GM18861 (cell line): ENCODE results near the gene MOV10L1.

Source experiments
- ATAC-seq: cut with Tn5 transposase; IDR thresholded peaks from one replicate; pipeline ENCODE4 v1.9.1; 2021; ENCODE audit not compliant: unreplicated experiment

The MOV10L1 gene

DNA sequence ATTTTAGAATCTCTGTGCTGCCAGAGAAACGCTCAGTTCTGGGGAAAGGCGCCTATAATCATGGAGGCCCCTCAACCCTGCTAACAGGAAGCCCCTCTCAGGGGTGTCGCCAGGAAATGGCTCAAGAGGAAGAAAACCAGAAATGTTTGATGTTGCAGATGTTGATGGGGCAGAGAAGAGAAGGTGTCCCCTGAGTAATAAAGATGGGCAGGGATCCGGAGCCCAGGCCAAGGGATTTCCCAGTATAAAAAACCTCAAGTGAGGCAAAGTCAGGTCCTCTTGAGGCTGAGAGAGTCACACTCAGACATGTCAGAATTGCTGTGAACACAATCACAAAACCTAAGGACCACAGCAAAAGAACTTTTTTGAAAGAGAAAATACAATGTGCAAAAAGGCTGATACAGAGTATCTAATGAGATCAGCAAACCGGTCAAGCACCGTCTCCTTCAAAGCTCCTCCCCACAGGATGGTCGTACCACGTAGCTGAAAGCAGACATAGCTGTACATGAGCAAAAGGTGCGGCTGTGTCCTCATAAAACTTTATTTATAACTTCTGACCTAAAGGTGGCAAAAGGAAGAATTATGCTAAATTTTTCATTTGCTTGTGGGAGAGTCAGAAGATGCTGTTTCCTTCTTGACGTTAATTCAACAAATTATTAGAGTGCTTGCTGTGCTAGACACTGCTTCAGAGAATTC is 12.2 kb downstream of the MOV10L1 start:
- ATAC-seq = no peak

DNA sequence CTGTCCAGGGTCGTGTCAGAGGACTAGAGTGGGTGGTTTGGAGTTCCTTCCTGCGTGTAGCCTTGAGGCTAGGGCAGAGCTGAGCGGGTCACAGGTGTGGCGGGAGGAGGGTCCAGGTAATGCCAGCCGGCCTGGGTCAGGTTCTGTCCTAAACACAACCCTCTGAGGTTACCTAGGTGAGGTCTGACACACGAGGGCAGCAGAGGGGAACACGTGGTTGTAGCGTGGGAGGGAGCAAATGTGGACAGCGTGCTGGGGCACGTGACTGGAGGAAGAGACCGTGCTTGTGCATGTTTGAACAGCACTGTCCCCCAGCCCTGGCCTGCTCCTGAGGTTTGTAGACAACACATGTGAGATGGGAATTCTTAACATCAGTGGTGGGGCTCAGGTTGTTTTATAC is 13.1 kb downstream of the MOV10L1 start:
- ATAC-seq = no peak

DNA sequence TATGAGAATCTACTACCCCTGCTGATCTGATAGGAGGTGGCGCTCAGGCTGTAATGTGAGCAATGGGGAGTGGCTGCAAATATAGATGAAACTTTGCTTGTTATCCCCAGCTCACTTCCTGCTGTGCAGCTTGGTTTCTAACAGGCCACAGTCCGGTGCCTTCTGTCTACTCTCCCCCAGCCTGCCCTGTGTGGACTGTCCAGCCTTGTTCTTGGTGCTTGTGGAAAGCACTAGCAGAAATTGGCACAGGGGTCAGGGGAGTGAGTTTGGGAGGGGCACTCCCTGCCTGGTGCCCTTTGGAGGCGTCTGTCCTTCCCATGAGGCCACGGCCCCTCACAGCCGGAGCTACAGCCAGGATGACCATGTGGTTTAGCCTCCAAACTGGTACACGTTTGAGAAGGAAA is 14.3 kb downstream of the MOV10L1 start:
- ATAC-seq = no peak

DNA sequence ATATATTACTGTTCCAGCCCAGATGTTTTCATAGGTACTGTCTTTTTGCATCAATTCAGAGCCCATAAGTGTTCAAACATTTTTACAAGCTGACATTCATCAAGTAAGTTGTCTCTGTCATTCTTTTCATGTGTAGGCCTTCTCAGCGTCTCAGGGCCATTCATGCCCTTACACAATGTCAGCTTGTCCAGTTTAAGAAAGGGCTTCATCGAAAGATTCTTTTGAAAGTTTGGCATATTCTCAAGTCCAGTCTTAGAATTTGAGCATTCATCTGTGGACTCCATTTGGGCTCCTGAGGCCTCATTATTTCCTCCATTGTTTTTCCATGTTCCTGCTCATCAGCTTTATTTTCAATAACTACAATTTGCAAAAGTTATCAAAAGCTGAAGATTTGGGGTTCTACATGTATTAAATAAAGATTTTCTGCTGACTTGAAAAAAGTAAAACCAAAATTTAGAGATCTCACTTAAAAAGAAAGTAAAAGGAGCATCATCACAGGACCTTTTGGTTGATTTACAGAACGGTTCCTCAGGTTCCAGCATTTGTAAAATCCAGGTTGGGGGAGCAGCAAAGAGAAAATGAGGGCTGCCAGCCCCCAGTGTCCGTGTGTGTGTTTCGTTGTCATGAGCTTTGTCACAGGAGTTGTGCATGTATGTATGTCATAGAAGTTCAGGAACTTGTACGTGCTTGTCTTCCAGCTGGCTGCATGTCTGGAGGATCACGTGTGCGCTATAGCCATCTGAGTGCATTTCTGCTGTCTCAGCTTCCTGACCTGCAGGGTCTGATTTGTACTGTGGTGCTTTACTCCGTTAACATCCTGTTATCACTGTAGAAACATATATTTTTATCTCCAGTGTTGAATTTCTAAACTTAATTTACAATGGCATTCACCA is 15.6 kb downstream of the MOV10L1 start:
- ATAC-seq = no peak

DNA sequence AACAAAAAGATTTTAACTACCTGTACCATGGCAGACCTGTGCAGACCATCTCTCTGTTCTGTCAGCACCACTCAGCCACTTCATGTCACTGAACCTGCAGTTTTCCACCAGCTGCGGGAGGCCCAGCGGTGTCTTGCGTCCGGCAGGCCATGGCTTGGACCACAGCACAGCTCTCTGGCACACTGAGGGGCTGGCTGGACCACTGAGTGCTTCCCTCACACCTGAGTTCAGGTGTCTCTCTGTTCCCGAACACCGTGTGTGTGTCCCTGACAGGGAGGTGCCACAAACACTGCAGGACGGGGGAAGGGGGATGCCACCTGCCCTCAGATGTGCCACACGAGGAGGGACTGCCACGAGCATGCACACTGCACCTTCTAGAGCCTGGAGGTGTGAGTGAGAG is 17.7 kb downstream of the MOV10L1 start:
- no peak for ATAC-seq

DNA sequence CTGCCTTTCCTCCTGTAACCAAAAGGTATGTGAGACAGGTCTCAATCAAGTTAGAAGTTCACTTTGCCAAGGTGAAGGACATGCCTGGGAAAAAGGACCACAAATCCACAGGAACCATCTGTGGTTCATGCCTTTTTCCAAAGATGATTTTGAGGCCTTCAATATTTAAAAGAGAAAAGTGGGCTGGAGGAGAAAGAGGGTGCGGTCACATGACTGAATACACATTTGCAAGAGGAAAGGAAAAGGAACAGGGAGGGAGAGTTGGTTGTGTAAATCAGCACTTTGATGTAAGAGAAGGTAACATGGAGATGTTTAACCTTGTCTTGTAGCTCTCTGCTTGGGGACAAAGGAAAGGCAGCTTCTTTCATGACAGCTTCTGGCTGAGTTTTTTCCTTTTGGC is 21.2 kb downstream of the MOV10L1 start:
- no peak for ATAC-seq

DNA sequence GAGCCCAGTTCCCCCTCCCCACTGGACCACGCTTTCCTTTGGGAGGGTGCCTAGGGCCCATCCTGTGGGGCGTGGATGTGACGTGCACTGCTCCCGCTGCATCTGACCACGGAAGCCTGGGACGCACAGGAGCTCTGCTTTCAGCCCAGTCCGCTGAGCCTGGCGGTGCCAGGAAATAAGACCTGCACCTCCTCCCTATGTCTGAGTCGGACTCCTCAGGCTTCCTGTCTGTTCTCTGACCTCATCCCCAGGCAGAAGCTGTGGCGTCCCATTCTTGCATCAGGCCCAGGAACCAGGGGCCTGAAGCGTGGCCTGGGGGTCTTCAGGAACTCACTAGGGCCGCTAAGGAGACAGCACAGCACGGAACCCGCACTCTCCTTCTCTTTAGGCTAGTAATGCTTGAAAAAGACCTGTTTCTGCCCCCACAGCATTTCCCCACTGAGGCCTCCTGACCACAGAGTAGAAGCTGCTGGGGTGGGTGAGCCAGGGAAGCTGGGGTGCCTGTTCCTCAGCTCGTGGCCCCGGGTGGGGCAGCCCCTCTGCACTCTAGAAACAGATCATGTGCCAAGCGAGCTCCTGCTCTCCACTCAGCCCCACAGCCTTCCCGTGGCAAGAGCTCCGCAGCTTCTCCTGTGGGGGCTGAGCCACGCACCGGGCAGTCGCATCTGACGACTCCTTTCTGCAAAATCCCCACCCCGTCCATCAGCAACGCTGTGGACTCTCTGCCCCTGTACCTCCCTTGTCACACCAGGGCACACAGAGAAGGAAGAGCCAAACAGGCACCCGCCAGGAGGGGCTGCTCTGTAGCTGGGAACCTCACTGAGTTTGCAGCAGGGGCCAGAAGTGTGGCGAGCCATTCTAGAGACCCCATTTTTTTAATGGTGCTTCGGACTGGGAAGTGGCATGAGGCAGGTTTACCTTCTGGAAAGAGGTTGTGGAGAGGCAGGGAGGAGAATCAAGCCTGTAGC is 22.6 kb downstream of the MOV10L1 start:
- no peak for ATAC-seq

DNA sequence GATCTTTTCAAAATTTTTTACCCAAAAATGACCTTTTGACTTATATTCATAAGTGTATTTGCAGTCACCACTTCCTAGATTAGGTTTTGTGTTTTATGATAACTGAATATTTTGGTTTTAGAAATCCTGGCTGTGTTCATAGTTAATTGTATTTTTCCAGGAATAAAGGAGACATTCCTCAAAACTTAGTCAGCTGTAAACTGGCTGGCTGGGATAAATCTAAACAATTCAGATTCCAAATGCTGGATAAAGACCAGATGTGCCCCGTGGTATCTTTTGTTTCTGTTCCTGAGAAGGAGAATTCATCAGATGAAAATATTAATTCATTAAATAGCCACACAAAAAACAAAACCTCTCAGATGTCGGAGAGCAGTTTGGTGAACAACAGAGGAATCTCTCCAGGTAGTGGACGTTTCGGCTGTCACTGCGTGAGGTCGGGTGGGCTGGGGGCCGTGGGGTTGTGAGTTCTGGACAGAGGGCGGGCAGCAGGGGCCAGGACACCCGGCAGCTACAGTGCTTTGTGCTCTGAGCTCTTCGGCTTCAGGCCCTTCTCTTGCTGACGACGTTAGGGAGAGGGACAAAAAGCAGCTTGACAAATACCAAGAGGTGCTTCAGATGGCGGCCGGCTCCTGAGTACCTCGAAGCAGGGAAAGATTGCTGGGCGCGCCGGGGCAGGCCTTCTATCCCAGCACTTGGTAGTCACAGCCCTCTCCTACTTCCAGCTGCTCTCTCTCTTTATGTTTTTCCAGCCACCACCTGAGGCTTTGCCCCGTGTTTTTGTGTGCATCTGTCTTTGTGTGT is 24.6 kb downstream of the MOV10L1 start:
- ATAC-seq = no peak

DNA sequence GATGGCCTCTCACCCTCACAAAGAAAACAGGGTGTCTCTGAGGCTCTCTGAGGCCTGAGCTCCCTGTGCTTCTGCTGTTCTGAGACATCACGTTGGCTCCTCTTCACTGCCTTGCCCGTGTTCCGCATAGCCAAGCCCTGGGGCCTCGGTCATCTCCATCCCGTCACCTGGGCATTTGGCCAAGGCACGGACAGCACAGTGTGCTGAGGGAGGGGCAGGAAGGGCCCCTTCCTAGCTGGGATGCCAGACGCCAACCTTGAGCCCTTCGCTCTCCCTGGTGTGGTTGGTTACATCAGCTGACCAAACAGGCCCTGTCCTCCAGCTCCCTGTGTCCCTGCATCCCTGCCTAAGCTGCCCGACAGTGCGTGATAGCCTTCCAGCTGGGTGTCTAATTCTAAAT is 25.9 kb downstream of the MOV10L1 start:
- ATAC-seq = no peak

DNA sequence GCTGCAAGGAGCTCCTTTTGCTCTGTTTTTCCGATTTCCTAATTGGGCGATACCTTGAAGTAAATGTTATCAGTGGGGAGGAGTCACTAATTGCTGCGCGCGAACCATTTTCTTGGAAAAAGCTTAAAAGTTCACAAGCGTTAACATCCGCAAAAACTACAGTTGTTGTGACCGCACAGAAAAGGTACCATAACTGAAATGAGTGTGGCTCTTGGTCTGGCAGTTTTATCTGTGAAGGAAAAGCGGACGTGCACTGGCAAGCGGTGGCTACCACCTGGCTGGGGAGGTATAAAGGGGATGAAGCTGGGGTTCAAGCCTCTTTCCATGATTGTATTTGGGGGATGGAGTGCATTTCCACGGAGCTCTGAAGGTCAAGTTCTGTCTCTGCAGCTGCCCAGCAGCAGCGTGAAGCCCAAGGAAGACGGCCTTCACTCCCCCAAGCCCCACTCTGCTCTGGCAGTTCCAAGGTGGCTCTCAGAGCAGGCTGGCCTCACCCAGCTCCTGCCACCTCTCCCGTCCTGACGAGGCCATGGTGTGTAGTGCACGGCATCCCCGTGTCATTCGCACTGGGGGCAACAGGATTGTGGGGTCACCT is 27.5 kb downstream of the MOV10L1 start:
- ATAC-seq = no peak

DNA sequence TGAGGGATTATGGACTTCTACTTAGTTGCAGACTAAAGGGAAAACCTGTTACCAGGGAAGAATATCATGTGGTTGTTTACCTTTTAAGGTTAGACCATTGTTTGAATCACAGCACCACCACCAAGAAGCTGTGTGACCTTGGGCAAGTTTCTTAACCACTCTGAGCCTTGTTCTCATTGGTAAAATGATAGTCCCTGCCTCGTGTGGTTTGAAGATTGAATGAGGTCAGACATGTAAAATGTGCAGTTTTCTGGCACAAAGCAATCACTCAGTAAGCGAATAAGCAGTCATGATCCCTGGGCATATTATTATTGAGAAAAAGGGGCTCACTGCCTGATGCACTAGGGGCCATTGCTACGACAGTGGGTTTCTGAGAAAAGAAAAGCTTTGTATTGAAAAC is 28.3 kb downstream of the MOV10L1 start:
- no peak for ATAC-seq

DNA sequence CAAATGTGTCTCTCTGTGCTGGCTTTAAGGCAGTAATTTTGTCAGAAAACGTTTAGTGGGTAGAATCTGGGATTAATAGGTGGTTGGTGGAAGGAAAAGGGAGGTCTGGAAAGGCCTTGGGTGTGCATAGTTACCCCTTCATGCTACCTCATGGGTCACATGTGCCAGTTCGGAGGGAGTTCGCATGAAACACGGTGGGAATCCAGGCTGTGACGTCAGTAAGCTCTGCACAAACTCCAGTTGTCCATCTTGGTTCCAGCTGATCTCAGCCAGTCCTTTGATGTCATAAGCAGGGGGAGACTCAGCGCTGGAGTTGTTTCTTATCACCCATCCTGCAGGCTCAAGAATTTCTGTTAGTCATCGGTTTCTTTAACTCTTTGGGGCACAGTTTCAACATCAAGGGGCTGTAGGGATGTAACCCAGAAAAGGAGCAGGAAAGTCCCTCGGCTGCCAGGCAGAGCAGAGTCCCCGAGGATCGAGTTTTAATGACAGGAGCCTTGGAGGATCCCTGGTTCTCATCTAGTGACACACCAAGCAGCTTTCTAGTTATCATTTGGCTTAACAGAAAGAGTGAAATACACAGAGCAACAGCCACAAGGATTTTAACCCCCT is 28.9 kb downstream of the MOV10L1 start:
- ATAC-seq = no peak

DNA sequence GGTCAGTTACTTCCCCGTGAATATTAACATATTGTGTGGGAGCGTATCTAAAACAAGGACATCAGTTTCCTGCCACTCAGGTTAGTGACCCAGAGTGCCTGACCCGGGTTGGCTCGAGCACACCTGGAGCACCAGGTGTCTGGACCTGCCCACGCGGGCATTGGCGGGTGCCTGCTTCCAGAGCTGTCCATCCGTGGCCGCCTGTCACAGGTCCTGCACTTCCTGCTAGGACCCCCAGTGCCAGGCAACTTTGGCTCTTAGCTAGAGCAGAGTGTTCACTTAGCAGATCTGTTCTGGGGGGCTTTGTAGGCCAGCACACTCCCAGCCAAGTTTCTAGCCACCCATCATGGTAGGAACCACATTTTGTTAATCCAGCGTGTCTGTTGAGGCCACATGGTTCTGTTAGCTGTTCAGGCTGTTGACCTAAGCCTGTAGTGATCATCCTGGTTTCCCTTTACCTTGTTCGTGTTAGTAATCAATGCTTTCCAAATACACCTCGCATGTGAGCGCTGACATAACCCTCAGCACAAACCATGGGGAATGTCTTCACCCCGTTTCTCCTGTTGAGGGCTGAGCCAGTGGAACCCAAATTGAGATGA is 29.5 kb downstream of the MOV10L1 start:
- ATAC-seq = no peak

DNA sequence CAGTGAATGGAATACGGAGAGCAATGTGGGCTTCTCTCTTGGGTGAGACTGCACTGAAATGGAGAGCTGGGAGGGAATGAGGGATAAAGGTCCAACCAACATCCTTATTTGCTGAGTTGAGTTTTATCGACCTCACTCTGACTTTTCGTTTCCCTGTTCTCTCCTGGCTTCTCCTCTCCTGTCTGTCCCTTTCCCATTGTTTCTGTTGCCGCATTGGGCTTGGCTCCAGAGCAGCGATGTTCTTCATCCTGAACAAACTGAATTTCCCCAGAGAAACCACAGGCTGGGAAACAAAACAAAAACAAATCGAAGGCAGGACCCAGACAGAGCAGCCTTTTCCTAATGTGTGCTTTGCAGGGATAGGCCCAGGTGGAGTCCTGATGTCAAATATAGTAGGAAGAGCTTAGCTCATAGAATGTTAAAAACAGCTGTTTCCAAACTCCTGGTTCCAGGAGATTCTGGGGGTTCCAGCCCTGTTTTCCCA is 30.0 kb downstream of the MOV10L1 start:
- ATAC-seq = no peak

DNA sequence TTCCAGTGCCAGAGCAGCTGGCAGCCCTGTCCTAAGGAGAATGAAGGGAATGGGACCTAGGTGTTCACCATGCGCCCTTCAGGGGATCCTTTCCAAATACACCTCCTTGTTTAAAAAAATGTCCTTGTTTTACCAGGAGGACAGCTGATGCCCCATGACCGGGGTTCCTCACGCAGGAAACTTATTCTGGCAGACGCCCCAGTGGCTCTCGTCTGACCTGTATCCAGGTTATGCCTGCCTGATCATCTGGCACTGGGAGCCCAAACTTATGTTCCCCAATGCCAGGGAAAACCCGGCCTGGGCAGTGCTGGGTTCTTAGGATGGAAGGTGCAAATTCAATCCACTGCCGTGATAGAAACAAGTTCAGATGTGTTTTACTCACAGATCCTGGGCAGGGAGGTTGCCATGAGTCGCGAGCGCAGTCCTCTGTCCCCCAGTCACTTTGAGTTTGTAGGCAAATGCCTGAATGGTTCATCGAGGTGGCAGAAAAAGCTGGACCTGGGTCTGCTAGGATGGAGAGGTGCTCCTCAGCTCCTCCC is 31.5 kb downstream of the MOV10L1 start:
- no peak for ATAC-seq

DNA sequence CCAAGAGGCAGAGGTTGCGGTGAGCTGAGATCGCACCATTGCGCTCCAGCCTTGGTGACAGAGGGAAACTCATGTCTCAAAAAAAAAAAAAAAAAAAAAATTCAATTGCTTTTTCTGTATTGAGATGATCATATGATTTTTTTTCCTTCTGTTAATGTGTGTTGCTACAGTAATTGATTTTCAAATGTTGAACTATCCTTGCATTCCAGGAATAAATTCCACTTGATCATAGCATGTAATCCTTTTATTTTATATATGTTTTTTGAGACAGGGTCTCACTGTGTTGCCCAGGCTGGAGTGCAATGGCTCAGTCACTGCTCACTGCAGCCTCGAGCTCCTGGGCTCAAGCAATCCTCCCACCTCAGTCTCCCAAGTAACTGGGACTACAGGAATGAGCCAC is 33.3 kb downstream of the MOV10L1 start:
- ATAC-seq = no peak

DNA sequence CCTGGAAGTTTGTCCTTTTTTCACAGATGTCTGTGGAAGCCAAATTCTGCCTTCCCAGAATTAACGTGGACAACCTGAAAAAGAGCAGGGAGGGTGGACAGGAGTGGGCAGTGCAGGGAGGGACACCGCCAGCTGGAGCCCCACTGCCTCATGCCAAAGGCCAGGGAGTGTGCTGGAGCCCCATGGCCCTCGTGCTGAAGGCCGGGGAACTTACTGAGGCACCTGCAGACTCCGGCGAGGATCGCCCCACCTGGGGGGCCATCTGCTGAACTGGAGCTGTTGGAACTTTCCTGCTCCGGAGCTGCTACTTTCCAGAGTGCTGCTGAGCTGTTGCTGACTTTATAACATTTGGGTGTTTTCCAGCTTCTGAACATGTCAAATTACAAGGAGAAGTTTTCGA is 35.2 kb downstream of the MOV10L1 start:
- no peak for ATAC-seq

DNA sequence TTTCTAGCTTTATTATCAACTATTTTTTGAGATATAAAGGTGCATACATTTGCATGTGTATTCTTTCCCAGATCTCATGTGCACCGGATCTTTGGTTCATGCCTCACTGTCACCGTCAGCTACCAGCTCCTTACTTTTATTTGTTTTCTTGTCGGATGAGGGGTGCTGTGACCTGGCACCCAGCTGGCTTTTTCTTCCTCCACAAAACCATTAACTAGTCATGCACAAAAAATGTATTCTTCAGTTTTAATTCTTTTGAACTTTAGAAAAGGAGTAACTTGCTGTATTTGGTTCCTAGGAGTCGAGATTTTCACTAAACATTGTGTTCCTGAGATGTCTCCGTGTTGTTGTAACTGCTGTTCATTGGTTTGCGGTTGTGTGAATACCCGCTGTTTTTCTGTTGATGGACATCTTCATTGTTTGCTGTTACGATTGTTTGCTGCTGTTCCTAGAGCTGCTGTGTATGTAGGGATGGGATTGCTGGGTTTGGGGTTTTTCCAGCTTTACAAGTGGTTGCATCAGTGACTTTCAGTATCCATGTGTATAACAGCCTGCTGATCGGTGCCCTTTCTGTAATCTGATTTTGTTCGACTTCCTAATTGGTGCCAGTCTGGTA is 39.4 kb downstream of the MOV10L1 start:
- ATAC-seq = no peak
